H1 (cell line): ENCODE data around the gene TRIM50. TPM values are rescaled to one million over a fixed set of nuclear protein-coding genes. Genes with fewer than 3 reads are reported as not detected.

ENCODE experiments used
- CTCF ChIA-PET: fragments of 300-600 bp; sonication (Branson Sonifier 250); formaldehyde crosslinking; loops from one replicate; lab custom pipeline; 2021; ENCODE audit not compliant: partially characterized antibody; lab: Charles Lee
- POLR2A ChIA-PET: fragments of 300-600 bp; sonication (Branson Sonifier 250); formaldehyde crosslinking; loops from one replicate; lab custom pipeline; 2021; ENCODE audit warnings: inconsistent platforms; ENCODE audit not compliant: partially characterized antibody; lab: Charles Lee
- DNase-seq, 2 experiments: peaks; one replicate each; pipeline versions ENCODE4 v3.0.0 to v3.0.0-alpha.2; 2010 to 2022; ENCODE audit warnings: low spot score in 2 of 2, low read depth in 1 of 2, mixed read lengths in 1 of 2
- FAIRE-seq: peaks from 2 replicates; lab custom pipeline; 2011; peaks lifted over from hg19 to GRCh38; lab: Jason Lieb, UNC
- H2AFZ ChIP-seq: 2 replicates; pipeline ENCODE4 v1.8.1; 2012; ENCODE audit warnings: low read length, inconsistent platforms
- H2AK5ac ChIP-seq: 2 replicates; pipeline ENCODE4 v1.6.1; 2013; ENCODE audit warnings: low read depth, low read length
- H2BK120ac ChIP-seq: replicated peaks from 2 replicates; pipeline ENCODE3; 2013; ENCODE audit warnings: low read depth, low read length, inconsistent platforms
- H2BK12ac ChIP-seq: 2 replicates; pipeline ENCODE4 v1.6.1; 2013; ENCODE audit warnings: low read depth, low read length
- H2BK15ac ChIP-seq: 2 replicates; pipeline ENCODE4 v1.6.1; 2013; ENCODE audit warnings: low read length
- H2BK20ac ChIP-seq: 2 replicates; pipeline ENCODE4 v1.6.1; 2013; ENCODE audit warnings: low read length
- H2BK5ac ChIP-seq: 2 replicates; pipeline ENCODE4 v1.6.1; 2013; ENCODE audit warnings: low read depth, low read length
- H3K14ac ChIP-seq: 2 replicates; pipeline ENCODE4 v1.6.1; 2013; ENCODE audit warnings: inconsistent platforms; ENCODE audit not compliant: insufficient read length
- H3K18ac ChIP-seq: 2 replicates; pipeline ENCODE4 v1.6.1; 2013; ENCODE audit warnings: low read length; ENCODE audit errors: extremely low read depth
- H3K23ac ChIP-seq: 2 replicates; pipeline ENCODE4 v1.6.1; 2013; ENCODE audit warnings: inconsistent platforms; ENCODE audit not compliant: insufficient read length
- H3K23me2 ChIP-seq: 2 replicates; pipeline ENCODE4 v1.6.1; 2013; ENCODE audit warnings: low read depth, low read length
- H3K27ac ChIP-seq: 2 replicates; pipeline ENCODE4 v1.6.1; 2011; ENCODE audit warnings: low read depth, low read length, inconsistent platforms
- H3K27me3 ChIP-seq, 4 experiments: replicated peaks in 1 of 4; 1 replicate in 1 of 4; 2 replicates in 3 of 4; pipeline versions ENCODE4 v1.6.1 to v1.8.1; 2011 to 2013; ENCODE audit warnings: low read length in 3 of 4, mild to moderate bottlenecking in 3 of 4, inconsistent platforms in 2 of 4, mixed read lengths in 2 of 4, moderate library complexity in 1 of 4; ENCODE audit not compliant: control insufficient read depth in 3 of 4, insufficient read depth in 3 of 4; ENCODE audit errors: extremely low read depth in 1 of 4
- H3K36me3 ChIP-seq, 4 experiments: 2 replicates each; pipeline versions ENCODE4 v1.6.1 to v1.8.1; 2011 to 2013; ENCODE audit warnings: mild to moderate bottlenecking in 4 of 4, low read length in 3 of 4, moderate library complexity in 2 of 4, control low read depth in 1 of 4, inconsistent platforms in 1 of 4; ENCODE audit not compliant: insufficient read depth in 4 of 4, control insufficient read depth in 2 of 4
- H3K4ac ChIP-seq: replicated peaks from 2 replicates; pipeline ENCODE3; 2013; ENCODE audit warnings: low read length, low read depth, mixed read lengths, inconsistent platforms; ENCODE audit not compliant: insufficient read length
- H3K4me1 ChIP-seq, 4 experiments: replicated peaks in 1 of 4; 1 replicate in 1 of 4; 2 replicates in 3 of 4; pipeline versions ENCODE4 v1.6.1 to v1.8.1; 2011 to 2013; ENCODE audit warnings: low read length in 3 of 4, inconsistent platforms in 2 of 4, mixed read lengths in 1 of 4; ENCODE audit not compliant: insufficient read depth in 4 of 4, control insufficient read depth in 3 of 4
- H3K4me2 ChIP-seq, 2 experiments: 2 replicates each; pipeline versions ENCODE4 v1.6.1 to v1.8.1; 2011 to 2013; ENCODE audit warnings: low read depth in 2 of 2, low read length in 2 of 2, control low read depth in 1 of 2, inconsistent platforms in 1 of 2, mild to moderate bottlenecking in 1 of 2; ENCODE audit not compliant: insufficient read depth in 1 of 2
- H3K4me3 ChIP-seq, 4 experiments: fragments of 200-600, 300-600 bp in 1 of 4; sonication (generic), shearing (Covaris generic), sonication (Bioruptor Twin) in 1 of 4; 2 replicates each; pipeline versions ENCODE4 v1.5.1 to v1.8.1; 2011 to 2016; ENCODE audit warnings: low read length in 4 of 4, low read depth in 3 of 4, control low read depth in 2 of 4, inconsistent platforms in 2 of 4, mild to moderate bottlenecking in 2 of 4, mixed read lengths in 1 of 4, moderate library complexity in 1 of 4; ENCODE audit not compliant: insufficient read depth in 2 of 4; ENCODE audit errors: extremely low read depth in 1 of 4
- H3K56ac ChIP-seq: replicated peaks from 2 replicates; pipeline ENCODE3; 2013; ENCODE audit warnings: low read depth, mild to moderate bottlenecking, mixed read lengths, low read length, inconsistent platforms; ENCODE audit not compliant: insufficient read length
- H3K79me1 ChIP-seq: 2 replicates; pipeline ENCODE4 v1.6.1; 2013; ENCODE audit warnings: low read depth, low read length, control low read depth
- H3K79me2 ChIP-seq, 2 experiments: 2 replicates each; pipeline versions ENCODE4 v1.6.1 to v1.8.1; 2012 to 2013; ENCODE audit warnings: low read length in 2 of 2, mild to moderate bottlenecking in 2 of 2, inconsistent platforms in 1 of 2; ENCODE audit not compliant: insufficient read depth in 2 of 2, control insufficient read depth in 1 of 2
- H3K9ac ChIP-seq, 4 experiments: replicated peaks in 1 of 4; 1 replicate in 1 of 4; 2 replicates in 3 of 4; pipeline versions ENCODE4 v1.6.1 to v1.8.1; 2011 to 2013; ENCODE audit warnings: low read depth in 3 of 4, low read length in 3 of 4, control low read depth in 2 of 4, mild to moderate bottlenecking in 2 of 4, moderate library complexity in 2 of 4, inconsistent platforms in 1 of 4; ENCODE audit errors: extremely low read depth in 1 of 4
- H3K9me3 ChIP-seq, 2 experiments: 2 replicates each; pipeline versions ENCODE4 v1.6.1 to v1.8.1; 2012 to 2013; ENCODE audit warnings: mild to moderate bottlenecking in 2 of 2, moderate library complexity in 2 of 2, control low read depth in 1 of 2, inconsistent platforms in 1 of 2, low read depth in 1 of 2, low read length in 1 of 2, mixed read lengths in 1 of 2; ENCODE audit not compliant: insufficient read depth in 2 of 2
- H4K20me1 ChIP-seq, 2 experiments: replicated peaks in 1 of 2; 2 replicates each; pipeline versions ENCODE3 to v1.8.1; 2011 to 2013; ENCODE audit warnings: inconsistent platforms in 2 of 2, low read length in 2 of 2, mild to moderate bottlenecking in 1 of 2; ENCODE audit not compliant: insufficient read depth in 2 of 2, control insufficient read depth in 1 of 2
- H4K5ac ChIP-seq: 2 replicates; pipeline ENCODE4 v1.6.1; 2013; ENCODE audit warnings: low read length, low read depth, mixed read lengths, inconsistent platforms; ENCODE audit not compliant: insufficient read length
- H4K8ac ChIP-seq: 2 replicates; pipeline ENCODE4 v1.8.0; 2013; ENCODE audit warnings: mild to moderate bottlenecking, moderate library complexity, low read length, inconsistent platforms; ENCODE audit not compliant: insufficient read depth; ENCODE audit errors: extremely low read depth
- H4K91ac ChIP-seq: replicated peaks from 2 replicates; pipeline ENCODE3; 2013; ENCODE audit warnings: low read length, mixed read lengths, inconsistent platforms; ENCODE audit not compliant: insufficient read length
- GTF2F1 ChIP-seq: IDR thresholded peaks from 2 replicates; pipeline ENCODE4 v1.6.1; 2012; ENCODE audit warnings: low read depth, low read length, improper control_type of control experiment, borderline replicate concordance
- RXRA ChIP-seq: IDR thresholded peaks from 2 replicates; pipeline ENCODE4 v1.6.1; 2011; ENCODE audit warnings: low read depth, mild to moderate bottlenecking, low read length, moderate library complexity; ENCODE audit not compliant: insufficient read depth
- TAF7 ChIP-seq: optimal IDR thresholded peaks from 2 replicates; pipeline ENCODE3; 2011; ENCODE audit warnings: low read depth, mild to moderate bottlenecking, inconsistent platforms, low read length, moderate library complexity, borderline replicate concordance
- WGBS, 2 experiments: shearing (Covaris generic) in 1 of 2; methylation state at CpG; one replicate each; pipeline versions ENCODE4 v1.1.6 to v1.1.7; 2013 to 2015; ENCODE audit warnings: low lambda C conversion rate in 2 of 2, mixed read lengths in 2 of 2, inconsistent platforms in 1 of 2, low coverage in 1 of 2, missing lambda C conversion rate in 1 of 2; ENCODE audit not compliant: insufficient replicate concordance in 2 of 2, insufficient coverage in 1 of 2, insufficient read length in 1 of 2; ENCODE audit errors: extremely low coverage in 1 of 2, missing lambda C conversion rate in 1 of 2; 5-methylcytosine and 5-hydroxymethylcytosine counted together
- polyA plus RNA-seq, 7 experiments: library from polyadenylated mRNA; depleted of rRNA in 3 of 7; stranded (reverse) in 5 of 7; unstranded in 2 of 7; fragments of >200 nt in 5 of 7; fragments of 200-250 nt in 2 of 7; gene quantifications; 1 replicate in 5 of 7; 2 replicates in 1 of 7; 4 replicates in 1 of 7; pipeline versions ENCODE4 v1.2.1 to v1.2.3, GENCODE V29; 2011 to 2013; ENCODE audit warnings: missing spikeins in 2 of 7, mixed read lengths in 2 of 7
- total RNA-seq: library from RNA; stranded (reverse); fragmentation: NEBNext Ultra II Directional; extraction: Animal tissue kit (Norgen Biotek cat#: 25700); gene quantifications from 2 replicates; pipeline ENCODE4 v1.2.1, GENCODE V29; 2021

TRIM50 gene
- total and polyA plus RNA-seq, 2 of the 8 experiments (the other 6 are each of a cell fraction or from before 2014, with no cell fraction given), result 0.12 TPM; not detected in 1

GRCh38 chr7:73312831-73313520 lies 14.9 kb downstream of the TRIM50 start:
- POLR2A ChIA-PET, result no interaction called here

More at GRCh38 chr7:73312831-73313520, 14.9 kb downstream of the TRIM50 start:
- no peak overlapping the region for H2BK15ac ChIP-seq
- no peak overlapping the region for H2BK5ac ChIP-seq
- peaks cover 3% of the 10 kb centered on the region in 2 experiments; a peak in 3 of 4 replicates for H3K79me2 ChIP-seq
- no peak overlapping the region for H3K4me3 ChIP-seq
- no peak overlapping the region for H2BK12ac ChIP-seq
- peaks cover 0 to 2% (median 0%) of the 10 kb centered on the region in 4 experiments; a peak in 1 of 7 replicates for H3K27me3 ChIP-seq
- WGBS, 2 experiments, result 93% methylated on average over 40 of the region's 48 CpGs; no CpG with 5 or more reads in 1 of the 2 experiments
- no peak overlapping the region for H3K56ac ChIP-seq
- no peaks in the 10 kb centered on the region for H4K20me1 ChIP-seq
- H3K79me1 ChIP-seq, result no peaks in the 10 kb centered on the region
- H2BK20ac ChIP-seq, result no peak overlapping the region
- no peak overlapping the region for H3K4ac ChIP-seq
- no peak overlapping the region for H3K4me2 ChIP-seq
- FAIRE-seq (no peak), DNase-seq (no peak)
- H4K5ac ChIP-seq, result no peak overlapping the region
- no peak overlapping the region for H2AK5ac ChIP-seq
- CTCF ChIA-PET, result interaction anchor here (0.8 to 2.7 kb wide), 2 partner anchors 11 to 84 kb away, joined by 3 to 11 read pairs; no protein-coding TSS in a partner anchor
- H3K14ac ChIP-seq, result no peak overlapping the region
- H3K9ac ChIP-seq, result no peak overlapping the region
- no peak overlapping the region for H3K27ac ChIP-seq
- H2AFZ ChIP-seq, result no peak overlapping the region
- no peak overlapping the region for H4K91ac ChIP-seq
- H3K9me3 ChIP-seq, result no peaks in the 10 kb centered on the region
- no peaks in the 10 kb centered on the region for H3K4me1 ChIP-seq
- no peak overlapping the region for H2BK120ac ChIP-seq
- no peak overlapping the region for H3K23ac ChIP-seq
- H3K18ac ChIP-seq, result no peak overlapping the region
- peaks cover 4% of the 10 kb centered on the region; the same call in 1 of the 2 replicates for H3K23me2 ChIP-seq
- H4K8ac ChIP-seq, result no peak overlapping the region
- TF ChIP-seq RXRA (no peak), TAF7 (no peak), GTF2F1 (no peak)
- no peaks in the 10 kb centered on the region for H3K36me3 ChIP-seq
